ENCODE data around the gene PPFIA4.

DNA sequence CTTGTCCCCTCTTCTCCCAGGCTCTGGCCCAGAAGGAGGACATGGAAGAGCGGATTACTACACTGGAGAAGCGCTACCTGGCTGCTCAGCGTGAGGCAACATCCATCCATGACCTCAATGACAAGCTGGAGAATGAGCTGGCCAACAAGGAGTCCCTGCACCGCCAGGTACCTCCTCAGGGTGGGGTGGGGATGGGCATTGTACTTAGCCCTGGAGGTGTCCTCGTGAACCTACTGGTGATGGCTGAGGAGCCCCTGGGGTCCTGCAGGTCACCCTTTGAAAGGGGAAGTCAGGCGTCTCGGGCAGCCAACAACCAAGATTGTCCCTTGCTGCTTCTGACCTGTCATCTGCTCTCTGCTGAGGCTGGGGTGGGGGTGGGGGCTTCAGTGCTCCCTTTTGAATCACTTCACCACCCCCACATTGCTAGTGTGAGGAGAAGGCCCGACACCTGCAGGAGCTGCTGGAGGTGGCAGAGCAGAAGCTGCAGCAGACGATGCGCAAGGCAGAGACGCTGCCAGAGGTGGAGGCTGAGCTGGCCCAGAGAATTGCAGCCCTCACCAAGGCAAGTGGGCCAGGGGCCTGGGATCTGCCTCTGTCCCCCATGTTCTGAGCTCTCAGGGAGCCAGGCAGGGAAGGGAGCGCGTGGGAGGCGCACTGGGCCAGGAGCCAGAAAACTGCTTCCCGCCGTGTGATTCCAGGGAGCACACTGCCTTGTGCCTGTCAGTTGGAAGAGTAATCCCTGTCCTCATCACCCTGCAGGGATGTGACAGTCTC, 19.7 kb downstream of the PPFIA4 start:
- TF ChIP-seq, protein P1, sequence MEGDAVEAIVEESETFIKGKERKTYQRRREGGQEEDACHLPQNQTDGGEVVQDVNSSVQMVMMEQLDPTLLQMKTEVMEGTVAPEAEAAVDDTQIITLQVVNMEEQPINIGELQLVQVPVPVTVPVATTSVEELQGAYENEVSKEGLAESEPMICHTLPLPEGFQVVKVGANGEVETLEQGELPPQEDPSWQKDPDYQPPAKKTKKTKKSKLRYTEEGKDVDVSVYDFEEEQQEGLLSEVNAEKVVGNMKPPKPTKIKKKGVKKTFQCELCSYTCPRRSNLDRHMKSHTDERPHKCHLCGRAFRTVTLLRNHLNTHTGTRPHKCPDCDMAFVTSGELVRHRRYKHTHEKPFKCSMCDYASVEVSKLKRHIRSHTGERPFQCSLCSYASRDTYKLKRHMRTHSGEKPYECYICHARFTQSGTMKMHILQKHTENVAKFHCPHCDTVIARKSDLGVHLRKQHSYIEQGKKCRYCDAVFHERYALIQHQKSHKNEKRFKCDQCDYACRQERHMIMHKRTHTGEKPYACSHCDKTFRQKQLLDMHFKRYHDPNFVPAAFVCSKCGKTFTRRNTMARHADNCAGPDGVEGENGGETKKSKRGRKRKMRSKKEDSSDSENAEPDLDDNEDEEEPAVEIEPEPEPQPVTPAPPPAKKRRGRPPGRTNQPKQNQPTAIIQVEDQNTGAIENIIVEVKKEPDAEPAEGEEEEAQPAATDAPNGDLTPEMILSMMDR (IDR thresholded peaks at IDR 0.05) = no peak
- TF ChIP-seq POLR2A (IDR thresholded peaks at IDR 0.05) = no peak
